Left lung (tissue), 10 donors: ENCODE measurements around the gene UBR3. TPM values are rescaled to one million over a fixed set of nuclear protein-coding genes. Genes with fewer than 3 reads are reported as not detected.

ENCODE experiments used
- ATAC-seq: fragments of 200-7000 bp; cut with Tn5 transposase; one replicate; pipeline ENCODE4 v1.9.1; 2020; ENCODE audit warnings: moderate library complexity
- DNase-seq, 4 donors: peaks; one replicate each; pipeline ENCODE4 v3.0.0-alpha.2; 2013 to 2020
- H3K27ac ChIP-seq, 2 donors: fragments of 200-600 bp; sonication (generic) in 1 of 2; one replicate each; pipeline versions ENCODE4 v1.5.0 to v1.8.0; 2020 to 2021
- H3K27me3 ChIP-seq, 2 donors: fragments of 200-600 bp; sonication (generic) in 1 of 2; one replicate each; pipeline versions ENCODE4 v1.5.0 to v1.8.0; 2020 to 2021
- H3K36me3 ChIP-seq, 2 donors: fragments of 200-600 bp; sonication (generic) in 1 of 2; one replicate each; pipeline versions ENCODE4 v1.5.0 to v1.8.0; 2020 to 2021
- H3K4me1 ChIP-seq, 2 donors: fragments of 200-600 bp; one replicate each; pipeline ENCODE4 v1.8.0; 2021
- H3K4me3 ChIP-seq, 2 donors: fragments of 200-600 bp; sonication (generic) in 1 of 2; one replicate each; pipeline versions ENCODE4 v1.5.0 to v1.8.0; 2020 to 2021; ENCODE audit warnings: mild to moderate bottlenecking in 1 of 2
- H3K9me3 ChIP-seq, 2 donors: fragments of 200-600 bp; sonication (generic) in 1 of 2; one replicate each; pipeline versions ENCODE4 v1.5.0 to v1.8.0; 2020 to 2021
- intact Hi-C, 2 donors: fragments of 100-400 bp; cut with DNase I; formaldehyde crosslinking; loops; one replicate each; pipeline versions ENCODE4 v1.11.2 to v1.14.2; 2022
- polyA plus RNA-seq, 6 donors: library from polyadenylated mRNA; unstranded; fragments of 120-200 nt; gene quantifications; one replicate each; pipeline ENCODE4 v1.2.1, GENCODE V29; 2013; ENCODE audit not compliant: insufficient read length in 6 of 6
- total RNA-seq, 2 donors: library from RNA; stranded (reverse); fragmentation: NEBNext Ultra II Directional; extraction: Animal tissue kit (Norgen Biotek cat#: 25700); gene quantifications; one replicate each; pipeline ENCODE4 v1.2.1, GENCODE V29; 2021
- TF ChIP-seq, protein P1 (sequence below), 2 donors: fragments of 200-600 bp; sonication (generic) in 1 of 2; IDR thresholded peaks; one replicate each; pipeline versions ENCODE4 v1.5.0 to v1.8.0; 2021; ENCODE audit warnings: antibody characterized with exemption in 2 of 2
- donor health status: DM: no; HTN: yes; CAD: no.
- donor health status: DM: no; HTN: no; CAD: no.

Gene UBR3
- total and polyA plus RNA-seq, 8 donors, result 33.2 to 48.0 (median 40.7) TPM

DNA sequence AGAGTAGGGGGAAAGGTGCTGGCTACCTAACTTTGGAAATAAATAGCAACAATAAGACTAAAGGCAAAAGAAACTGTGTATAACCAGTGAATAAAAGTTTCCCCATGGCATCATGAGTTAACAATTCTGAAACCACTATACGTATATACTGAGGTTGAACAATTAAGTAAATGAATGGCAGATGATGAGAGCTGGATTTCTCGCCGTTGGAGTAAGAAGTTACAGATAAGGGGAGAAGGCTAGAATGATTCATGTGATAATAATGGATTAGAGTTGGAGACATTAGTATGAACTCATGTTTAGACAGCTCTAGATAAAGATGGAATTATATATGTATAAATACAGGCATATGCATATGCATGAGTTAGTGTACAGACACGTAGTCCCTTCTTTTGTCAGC is 152.7 kb downstream of the UBR3 start:
- no peak for DNase-seq
- Histone ChIP-seq H3K4me1 (no peaks in the 10 kb centered on the region), H3K27ac (no peak overlapping the region)

DNA sequence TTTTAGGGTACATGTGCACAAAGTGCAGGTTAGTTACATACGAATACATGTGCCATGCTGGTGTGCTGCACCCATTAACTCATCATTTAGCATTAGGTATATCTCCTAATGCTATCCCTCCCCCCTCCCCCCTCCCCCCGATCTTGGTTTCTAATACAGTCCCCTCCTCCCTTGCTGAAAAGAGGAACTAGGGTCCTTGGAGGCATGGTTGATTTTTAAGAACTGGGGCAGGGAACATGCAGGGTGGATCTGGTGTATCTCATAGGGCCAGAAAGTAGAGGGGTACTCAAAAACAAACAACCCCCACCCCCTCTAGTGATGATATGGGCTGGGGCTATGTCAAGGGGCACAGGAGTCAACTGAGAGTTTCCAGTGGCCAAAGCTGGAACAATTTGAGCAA is 153.4 kb downstream of the UBR3 start:
- Histone ChIP-seq H3K9me3 (peaks cover 0 to 18% of the 10 kb centered on the region in 2 donors), H3K4me3 (no peak overlapping the region), H3K36me3 (peaks cover 0 to 18% of the 10 kb centered on the region in 2 donors), H3K27me3 (no peaks in the 10 kb centered on the region), H3K27ac (no peak overlapping the region), H3K4me1 (no peaks in the 10 kb centered on the region)
- ATAC-seq (no peak), DNase-seq (no peak)
- TF ChIP-seq, protein P1, sequence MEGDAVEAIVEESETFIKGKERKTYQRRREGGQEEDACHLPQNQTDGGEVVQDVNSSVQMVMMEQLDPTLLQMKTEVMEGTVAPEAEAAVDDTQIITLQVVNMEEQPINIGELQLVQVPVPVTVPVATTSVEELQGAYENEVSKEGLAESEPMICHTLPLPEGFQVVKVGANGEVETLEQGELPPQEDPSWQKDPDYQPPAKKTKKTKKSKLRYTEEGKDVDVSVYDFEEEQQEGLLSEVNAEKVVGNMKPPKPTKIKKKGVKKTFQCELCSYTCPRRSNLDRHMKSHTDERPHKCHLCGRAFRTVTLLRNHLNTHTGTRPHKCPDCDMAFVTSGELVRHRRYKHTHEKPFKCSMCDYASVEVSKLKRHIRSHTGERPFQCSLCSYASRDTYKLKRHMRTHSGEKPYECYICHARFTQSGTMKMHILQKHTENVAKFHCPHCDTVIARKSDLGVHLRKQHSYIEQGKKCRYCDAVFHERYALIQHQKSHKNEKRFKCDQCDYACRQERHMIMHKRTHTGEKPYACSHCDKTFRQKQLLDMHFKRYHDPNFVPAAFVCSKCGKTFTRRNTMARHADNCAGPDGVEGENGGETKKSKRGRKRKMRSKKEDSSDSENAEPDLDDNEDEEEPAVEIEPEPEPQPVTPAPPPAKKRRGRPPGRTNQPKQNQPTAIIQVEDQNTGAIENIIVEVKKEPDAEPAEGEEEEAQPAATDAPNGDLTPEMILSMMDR (IDR thresholded peaks at IDR 0.05), result no peak
- intact Hi-C loops, result no loop called here

More for the DNA sequence above, 152.7 kb downstream of the UBR3 start:
- Histone ChIP-seq H3K4me3 (no peak overlapping the region), H3K36me3 (peaks cover 0 to 18% of the 10 kb centered on the region in 2 donors), H3K27me3 (no peaks in the 10 kb centered on the region), H3K9me3 (peaks cover 0 to 23% of the 10 kb centered on the region in 2 donors)
- intact Hi-C loops, result no loop called here
- ATAC-seq, result no peak
- TF ChIP-seq, protein P1 (IDR thresholded peaks at IDR 0.05), result no peak

DNA sequence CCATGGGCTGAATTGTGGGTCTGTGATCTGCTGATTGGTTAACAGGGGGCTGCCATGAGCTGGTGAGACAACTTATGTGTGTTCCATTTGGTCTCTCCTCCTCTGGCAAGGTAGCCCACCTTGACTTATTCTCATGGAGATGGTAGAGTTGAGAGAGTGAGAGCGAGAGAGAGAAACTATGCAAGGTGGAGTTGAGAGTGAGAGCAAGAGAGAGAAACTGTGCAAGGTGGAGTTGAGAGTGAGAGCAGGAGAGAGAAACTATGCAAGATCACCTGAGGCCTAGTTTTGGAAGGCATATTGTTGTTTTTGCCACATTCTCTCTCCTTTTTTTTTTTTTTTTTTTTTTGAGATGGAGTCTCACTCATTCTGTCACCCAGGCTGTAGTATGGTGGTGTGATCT is 155.7 kb downstream of the UBR3 start:
- intact Hi-C loops, result no loop called here
- Histone ChIP-seq H3K27ac (no peak overlapping the region), H3K4me1 (no peaks in the 10 kb centered on the region), H3K27me3 (no peaks in the 10 kb centered on the region), H3K4me3 (no peak overlapping the region), H3K36me3 (peaks cover 0 to 18% of the 10 kb centered on the region in 2 donors), H3K9me3 (no peaks in the 10 kb centered on the region)
- TF ChIP-seq, protein P1 (IDR thresholded peaks at IDR 0.05), result no peak
- no peak for ATAC-seq
- DNase-seq, result no peak

DNA sequence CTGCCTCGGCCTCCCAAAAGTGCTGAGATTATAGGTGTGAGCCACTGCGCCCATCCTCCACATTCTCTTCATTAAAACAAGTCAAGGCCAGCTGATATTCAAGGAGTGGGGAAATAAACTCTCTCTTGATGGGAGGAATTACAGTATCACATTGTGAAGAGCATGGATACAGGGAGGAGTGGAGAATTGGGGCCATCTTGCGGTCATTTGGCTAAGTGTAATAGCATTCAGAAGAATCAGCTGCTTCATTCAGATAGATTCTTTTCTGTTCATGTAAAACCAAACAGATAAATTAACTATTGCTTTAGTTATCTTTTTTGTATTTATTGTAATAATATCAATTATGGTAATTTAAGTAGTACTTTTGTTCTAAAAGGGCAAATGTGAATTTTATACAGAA is 156.3 kb downstream of the UBR3 start:
- no peak for DNase-seq
- no peaks in the 10 kb centered on the region for H3K9me3 ChIP-seq
- H3K36me3 ChIP-seq, result peaks cover 0 to 17% of the 10 kb centered on the region in 2 donors
- no peak overlapping the region for H3K27ac ChIP-seq
- H3K4me3 ChIP-seq, result no peak overlapping the region
- H3K27me3 ChIP-seq, result no peaks in the 10 kb centered on the region
- intact Hi-C loops, result no loop called here
- no peaks in the 10 kb centered on the region for H3K4me1 ChIP-seq
- TF ChIP-seq, protein P1 (IDR thresholded peaks at IDR 0.05), result no peak
- no peak for ATAC-seq

DNA sequence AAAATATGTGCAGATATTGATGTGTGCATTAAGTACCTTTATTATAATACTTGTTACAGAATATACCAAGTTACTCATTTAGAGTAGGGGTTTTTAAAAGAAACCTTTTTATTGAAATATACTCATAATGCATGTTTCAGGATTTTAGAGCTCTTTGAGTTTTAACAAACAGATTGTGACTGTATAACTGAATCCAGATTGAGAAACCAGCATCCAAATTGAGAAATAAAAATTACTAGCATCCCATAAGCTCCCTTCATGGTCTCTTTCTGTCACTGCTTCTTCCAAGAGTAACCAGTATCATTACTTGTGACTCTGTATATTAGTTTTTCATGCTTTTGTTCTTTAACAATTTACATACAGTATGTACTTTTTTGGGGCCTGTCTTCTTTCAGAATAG is 156.9 kb downstream of the UBR3 start:
- no peak for DNase-seq

More for the DNA sequence above, 156.9 kb downstream of the UBR3 start:
- H3K9me3 ChIP-seq, result no peaks in the 10 kb centered on the region
- TF ChIP-seq, protein P1 (IDR thresholded peaks at IDR 0.05), result no peak
- no peaks in the 10 kb centered on the region for H3K4me1 ChIP-seq
- peaks cover 0 to 17% of the 10 kb centered on the region in 2 donors for H3K36me3 ChIP-seq
- H3K27ac ChIP-seq, result no peak overlapping the region
- no peaks in the 10 kb centered on the region for H3K27me3 ChIP-seq
- intact Hi-C loops, result no loop called here
- ATAC-seq, result no peak
- no peak overlapping the region for H3K4me3 ChIP-seq
